HEK293 (cell line): ENCODE data around the gene PLCL2.
"Not testable (repeated sequence)": the region's sequence is repeated elsewhere in the genome, so short reads cannot be mapped to it uniquely, and the experiment has no call there.

Source experiments
- CTCF ChIA-PET: fragments of 350-600 bp; formaldehyde crosslinking; extraction: SDS; loops from one replicate; lab custom pipeline; 2021; ENCODE audit warnings: antibody characterized with exemption; lab: Yijun Ruan, JAX
- POLR2A ChIA-PET: fragments of 300-600 bp; formaldehyde crosslinking; extraction: SDS; loops from one replicate; lab custom pipeline; 2020; ENCODE audit warnings: antibody characterized with exemption, inconsistent platforms; lab: Yijun Ruan, JAX
- H3K27ac ChIP-seq: fragments of 200-500 bp; sonication (Bioruptor generic); 2 replicates; pipeline ENCODE4 v1.5.1; 2014; ENCODE audit warnings: low read depth, low read length, control low read depth, inconsistent platforms; ENCODE audit errors: extremely low read depth
- H3K36me3 ChIP-seq, 2 experiments: fragments of 200-500 bp in 1 of 2; sonication (Bioruptor generic) in 1 of 2; 1 replicate in 1 of 2; 2 replicates in 1 of 2; pipeline ENCODE4 v1.5.1; 2014 to 2017; ENCODE audit warnings: inconsistent platforms in 2 of 2, low read length in 2 of 2; ENCODE audit not compliant: control insufficient read depth in 2 of 2, insufficient read depth in 1 of 2
- H3K4me1 ChIP-seq: fragments of 200-500 bp; sonication (Bioruptor generic); 2 replicates; pipeline ENCODE4 v1.5.1; 2014; ENCODE audit warnings: mild to moderate bottlenecking, low read length, inconsistent platforms; ENCODE audit not compliant: control insufficient read depth, insufficient read depth
- H3K4me3 ChIP-seq: 2 replicates; pipeline ENCODE4 v1.5.1; 2011; ENCODE audit warnings: low read depth, mild to moderate bottlenecking, control low read depth, low read length, moderate library complexity
- H3K9me3 ChIP-seq: fragments of 200-500 bp; sonication (Bioruptor generic); 2 replicates; pipeline ENCODE4 v1.5.1; 2014; ENCODE audit warnings: low read depth, low read length, inconsistent platforms; ENCODE audit not compliant: control insufficient read depth, insufficient read depth
- EGR2 ChIP-seq: fragments of 450-650 bp; formaldehyde crosslinking; IDR thresholded peaks from 2 replicates; pipeline ENCODE4 v1.5.1; 2016; ENCODE audit warnings: low read depth, missing biosample characterization, missing genetic modification characterization
- HOXD13 ChIP-seq: sonication (generic); formaldehyde crosslinking; IDR thresholded peaks from 2 replicates; pipeline ENCODE4 v1.8.0; 2022; ENCODE audit warnings: missing genetic modification reagents, borderline replicate concordance
- PRDM6 ChIP-seq: fragments of 450-650 bp; formaldehyde crosslinking; IDR thresholded peaks from 2 replicates; pipeline ENCODE4 v1.5.1; 2017; ENCODE audit warnings: missing biosample characterization, missing genetic modification characterization
- ZNF184 ChIP-seq: fragments of 450-650 bp; IDR thresholded peaks from 2 replicates; pipeline ENCODE4 v1.5.1; 2018; ENCODE audit warnings: missing biosample characterization, mild to moderate bottlenecking, missing genetic modification characterization
- ZNF404 ChIP-seq: fragments of 450-650 bp; formaldehyde crosslinking; IDR thresholded peaks from 2 replicates; pipeline ENCODE4 v1.5.1; 2017; ENCODE audit warnings: missing biosample characterization, missing genetic modification characterization
- ZNF621 ChIP-seq: fragments of 450-650 bp; formaldehyde crosslinking; IDR thresholded peaks from 2 replicates; pipeline ENCODE4 v1.5.1; 2017; ENCODE audit warnings: missing biosample characterization, missing genetic modification characterization
- ZNF776 ChIP-seq: fragments of 450-650 bp; formaldehyde crosslinking; IDR thresholded peaks from 2 replicates; pipeline ENCODE4 v1.5.0; 2017; ENCODE audit warnings: missing biosample characterization, missing genetic modification characterization, borderline replicate concordance
- TF ChIP-seq, protein P1 (sequence below): fragments of 450-650 bp; formaldehyde crosslinking; IDR thresholded peaks from 2 replicates; pipeline ENCODE4 v1.5.1; 2016; ENCODE audit warnings: missing biosample characterization, missing genetic modification characterization
- TF ChIP-seq, protein P2 (sequence below): fragments of 450-650 bp; formaldehyde crosslinking; IDR thresholded peaks from 2 replicates; pipeline ENCODE4 v1.5.1; 2016; ENCODE audit warnings: missing biosample characterization, missing genetic modification characterization
- TF ChIP-seq, protein P3 (sequence below): fragments of 450-650 bp; formaldehyde crosslinking; IDR thresholded peaks from 2 replicates; pipeline ENCODE4 v1.5.1; 2016; ENCODE audit warnings: missing biosample characterization, missing genetic modification characterization
- TF ChIP-seq, protein P4 (sequence below): fragments of 450-650 bp; formaldehyde crosslinking; IDR thresholded peaks from 2 replicates; pipeline ENCODE4 v1.5.1; 2016; ENCODE audit warnings: missing biosample characterization, missing genetic modification characterization
- TF ChIP-seq, protein P5 (sequence below): fragments of 450-650 bp; formaldehyde crosslinking; IDR thresholded peaks from 2 replicates; pipeline ENCODE4 v1.5.1; 2017; ENCODE audit warnings: missing biosample characterization, missing genetic modification characterization

The PLCL2 gene

DNA sequence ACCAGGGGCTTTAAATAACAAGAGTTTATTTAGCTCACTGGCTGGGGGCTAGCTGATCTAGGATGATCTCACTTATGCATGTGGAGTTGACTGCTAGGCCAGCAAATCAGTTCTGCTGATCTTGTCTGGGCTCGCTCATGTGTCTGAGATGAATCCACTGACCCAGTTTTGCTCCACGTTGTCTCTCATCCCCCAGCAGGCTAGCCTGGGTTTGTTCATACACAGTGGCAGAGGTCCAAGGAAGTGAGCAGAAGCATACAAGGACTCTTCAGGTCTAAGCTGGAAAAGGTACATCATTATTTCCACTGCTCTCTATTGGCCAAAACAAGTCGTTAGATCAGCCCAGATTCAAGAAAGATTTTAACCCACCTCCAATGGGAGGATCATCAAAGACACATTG is 238.0 kb downstream of the PLCL2 start:
- ChIA-PET CTCF (no interaction called here), POLR2A (no interaction called here)
- Histone ChIP-seq H3K36me3 (no peaks in the 10 kb centered on the region), H3K4me1 (no peaks in the 10 kb centered on the region), H3K4me3 (no peak overlapping the region), H3K27ac (no peak overlapping the region), H3K9me3 (no peaks in the 10 kb centered on the region)
- no peak for TF ChIP-seq ZNF404 (tag by site-specific recombination)
- TF ChIP-seq ZNF184 = no peak
- TF ChIP-seq, protein P1, sequence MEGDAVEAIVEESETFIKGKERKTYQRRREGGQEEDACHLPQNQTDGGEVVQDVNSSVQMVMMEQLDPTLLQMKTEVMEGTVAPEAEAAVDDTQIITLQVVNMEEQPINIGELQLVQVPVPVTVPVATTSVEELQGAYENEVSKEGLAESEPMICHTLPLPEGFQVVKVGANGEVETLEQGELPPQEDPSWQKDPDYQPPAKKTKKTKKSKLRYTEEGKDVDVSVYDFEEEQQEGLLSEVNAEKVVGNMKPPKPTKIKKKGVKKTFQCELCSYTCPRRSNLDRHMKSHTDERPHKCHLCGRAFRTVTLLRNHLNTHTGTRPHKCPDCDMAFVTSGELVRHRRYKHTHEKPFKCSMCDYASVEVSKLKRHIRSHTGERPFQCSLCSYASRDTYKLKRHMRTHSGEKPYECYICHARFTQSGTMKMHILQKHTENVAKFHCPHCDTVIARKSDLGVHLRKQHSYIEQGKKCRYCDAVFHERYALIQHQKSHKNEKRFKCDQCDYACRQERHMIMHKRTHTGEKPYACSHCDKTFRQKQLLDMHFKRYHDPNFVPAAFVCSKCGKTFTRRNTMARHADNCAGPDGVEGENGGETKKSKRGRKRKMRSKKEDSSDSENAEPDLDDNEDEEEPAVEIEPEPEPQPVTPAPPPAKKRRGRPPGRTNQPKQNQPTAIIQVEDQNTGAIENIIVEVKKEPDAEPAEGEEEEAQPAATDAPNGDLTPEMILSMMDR (tag by site-specific recombination) = no peak
- TF ChIP-seq, protein P2, sequence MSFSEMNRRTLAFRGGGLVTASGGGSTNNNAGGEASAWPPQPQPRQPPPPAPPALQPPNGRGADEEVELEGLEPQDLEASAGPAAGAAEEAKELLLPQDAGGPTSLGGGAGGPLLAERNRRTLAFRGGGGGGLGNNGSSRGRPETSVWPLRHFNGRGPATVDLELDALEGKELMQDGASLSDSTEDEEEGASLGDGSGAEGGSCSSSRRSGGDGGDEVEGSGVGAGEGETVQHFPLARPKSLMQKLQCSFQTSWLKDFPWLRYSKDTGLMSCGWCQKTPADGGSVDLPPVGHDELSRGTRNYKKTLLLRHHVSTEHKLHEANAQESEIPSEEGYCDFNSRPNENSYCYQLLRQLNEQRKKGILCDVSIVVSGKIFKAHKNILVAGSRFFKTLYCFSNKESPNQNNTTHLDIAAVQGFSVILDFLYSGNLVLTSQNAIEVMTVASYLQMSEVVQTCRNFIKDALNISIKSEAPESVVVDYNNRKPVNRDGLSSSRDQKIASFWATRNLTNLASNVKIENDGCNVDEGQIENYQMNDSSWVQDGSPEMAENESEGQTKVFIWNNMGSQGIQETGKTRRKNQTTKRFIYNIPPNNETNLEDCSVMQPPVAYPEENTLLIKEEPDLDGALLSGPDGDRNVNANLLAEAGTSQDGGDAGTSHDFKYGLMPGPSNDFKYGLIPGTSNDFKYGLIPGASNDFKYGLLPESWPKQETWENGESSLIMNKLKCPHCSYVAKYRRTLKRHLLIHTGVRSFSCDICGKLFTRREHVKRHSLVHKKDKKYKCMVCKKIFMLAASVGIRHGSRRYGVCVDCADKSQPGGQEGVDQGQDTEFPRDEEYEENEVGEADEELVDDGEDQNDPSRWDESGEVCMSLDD (tag by site-specific recombination) = no peak
- TF ChIP-seq, protein P3, sequence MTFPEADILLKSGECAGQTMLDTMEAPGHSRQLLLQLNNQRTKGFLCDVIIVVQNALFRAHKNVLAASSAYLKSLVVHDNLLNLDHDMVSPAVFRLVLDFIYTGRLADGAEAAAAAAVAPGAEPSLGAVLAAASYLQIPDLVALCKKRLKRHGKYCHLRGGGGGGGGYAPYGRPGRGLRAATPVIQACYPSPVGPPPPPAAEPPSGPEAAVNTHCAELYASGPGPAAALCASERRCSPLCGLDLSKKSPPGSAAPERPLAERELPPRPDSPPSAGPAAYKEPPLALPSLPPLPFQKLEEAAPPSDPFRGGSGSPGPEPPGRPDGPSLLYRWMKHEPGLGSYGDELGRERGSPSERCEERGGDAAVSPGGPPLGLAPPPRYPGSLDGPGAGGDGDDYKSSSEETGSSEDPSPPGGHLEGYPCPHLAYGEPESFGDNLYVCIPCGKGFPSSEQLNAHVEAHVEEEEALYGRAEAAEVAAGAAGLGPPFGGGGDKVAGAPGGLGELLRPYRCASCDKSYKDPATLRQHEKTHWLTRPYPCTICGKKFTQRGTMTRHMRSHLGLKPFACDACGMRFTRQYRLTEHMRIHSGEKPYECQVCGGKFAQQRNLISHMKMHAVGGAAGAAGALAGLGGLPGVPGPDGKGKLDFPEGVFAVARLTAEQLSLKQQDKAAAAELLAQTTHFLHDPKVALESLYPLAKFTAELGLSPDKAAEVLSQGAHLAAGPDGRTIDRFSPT (tag by site-specific recombination) = no peak
- no peak for TF ChIP-seq PRDM6 (tag by site-specific recombination)

GRCh38 chr3:17125738-17126442 is 241.1 kb downstream of the PLCL2 start:
- Histone ChIP-seq H3K27ac (no peak overlapping the region), H3K9me3 (no peaks in the 10 kb centered on the region), H3K4me1 (no peaks in the 10 kb centered on the region), H3K36me3 (no peaks in the 10 kb centered on the region), H3K4me3 (no peak overlapping the region)
- ChIA-PET CTCF (no interaction called here), POLR2A (interaction anchor here (0.7 kb wide), 1 partner anchor 276 kb away, joined by 3 read pairs; no protein-coding TSS in a partner anchor)
- TF ChIP-seq, protein P4, sequence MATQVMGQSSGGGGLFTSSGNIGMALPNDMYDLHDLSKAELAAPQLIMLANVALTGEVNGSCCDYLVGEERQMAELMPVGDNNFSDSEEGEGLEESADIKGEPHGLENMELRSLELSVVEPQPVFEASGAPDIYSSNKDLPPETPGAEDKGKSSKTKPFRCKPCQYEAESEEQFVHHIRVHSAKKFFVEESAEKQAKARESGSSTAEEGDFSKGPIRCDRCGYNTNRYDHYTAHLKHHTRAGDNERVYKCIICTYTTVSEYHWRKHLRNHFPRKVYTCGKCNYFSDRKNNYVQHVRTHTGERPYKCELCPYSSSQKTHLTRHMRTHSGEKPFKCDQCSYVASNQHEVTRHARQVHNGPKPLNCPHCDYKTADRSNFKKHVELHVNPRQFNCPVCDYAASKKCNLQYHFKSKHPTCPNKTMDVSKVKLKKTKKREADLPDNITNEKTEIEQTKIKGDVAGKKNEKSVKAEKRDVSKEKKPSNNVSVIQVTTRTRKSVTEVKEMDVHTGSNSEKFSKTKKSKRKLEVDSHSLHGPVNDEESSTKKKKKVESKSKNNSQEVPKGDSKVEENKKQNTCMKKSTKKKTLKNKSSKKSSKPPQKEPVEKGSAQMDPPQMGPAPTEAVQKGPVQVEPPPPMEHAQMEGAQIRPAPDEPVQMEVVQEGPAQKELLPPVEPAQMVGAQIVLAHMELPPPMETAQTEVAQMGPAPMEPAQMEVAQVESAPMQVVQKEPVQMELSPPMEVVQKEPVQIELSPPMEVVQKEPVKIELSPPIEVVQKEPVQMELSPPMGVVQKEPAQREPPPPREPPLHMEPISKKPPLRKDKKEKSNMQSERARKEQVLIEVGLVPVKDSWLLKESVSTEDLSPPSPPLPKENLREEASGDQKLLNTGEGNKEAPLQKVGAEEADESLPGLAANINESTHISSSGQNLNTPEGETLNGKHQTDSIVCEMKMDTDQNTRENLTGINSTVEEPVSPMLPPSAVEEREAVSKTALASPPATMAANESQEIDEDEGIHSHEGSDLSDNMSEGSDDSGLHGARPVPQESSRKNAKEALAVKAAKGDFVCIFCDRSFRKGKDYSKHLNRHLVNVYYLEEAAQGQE (tag by site-specific recombination) = no peak
- TF ChIP-seq HOXD13 = no peak
- TF ChIP-seq ZNF621 (tag by site-specific recombination) = no peak
- TF ChIP-seq ZNF776 (tag by site-specific recombination) = no peak
- TF ChIP-seq EGR2 (tag by site-specific recombination) = no peak
- TF ChIP-seq, protein P5, sequence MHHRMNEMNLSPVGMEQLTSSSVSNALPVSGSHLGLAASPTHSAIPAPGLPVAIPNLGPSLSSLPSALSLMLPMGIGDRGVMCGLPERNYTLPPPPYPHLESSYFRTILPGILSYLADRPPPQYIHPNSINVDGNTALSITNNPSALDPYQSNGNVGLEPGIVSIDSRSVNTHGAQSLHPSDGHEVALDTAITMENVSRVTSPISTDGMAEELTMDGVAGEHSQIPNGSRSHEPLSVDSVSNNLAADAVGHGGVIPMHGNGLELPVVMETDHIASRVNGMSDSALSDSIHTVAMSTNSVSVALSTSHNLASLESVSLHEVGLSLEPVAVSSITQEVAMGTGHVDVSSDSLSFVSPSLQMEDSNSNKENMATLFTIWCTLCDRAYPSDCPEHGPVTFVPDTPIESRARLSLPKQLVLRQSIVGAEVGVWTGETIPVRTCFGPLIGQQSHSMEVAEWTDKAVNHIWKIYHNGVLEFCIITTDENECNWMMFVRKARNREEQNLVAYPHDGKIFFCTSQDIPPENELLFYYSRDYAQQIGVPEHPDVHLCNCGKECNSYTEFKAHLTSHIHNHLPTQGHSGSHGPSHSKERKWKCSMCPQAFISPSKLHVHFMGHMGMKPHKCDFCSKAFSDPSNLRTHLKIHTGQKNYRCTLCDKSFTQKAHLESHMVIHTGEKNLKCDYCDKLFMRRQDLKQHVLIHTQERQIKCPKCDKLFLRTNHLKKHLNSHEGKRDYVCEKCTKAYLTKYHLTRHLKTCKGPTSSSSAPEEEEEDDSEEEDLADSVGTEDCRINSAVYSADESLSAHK (tag by site-specific recombination) = no peak

- H3K36me3 ChIP-seq, H3K9me3 ChIP-seq, POLR2A ChIA-PET, CTCF ChIA-PET, H3K4me3 ChIP-seq, H3K27ac ChIP-seq, H3K4me1 ChIP-seq: not testable (repeated sequence)
Measured at GRCh38 chr3:17128671-17129070, 243.9 kb downstream of the PLCL2 start.
